ENCODE data around the gene FBXW9. TPM values are rescaled to one million over a fixed set of nuclear protein-coding genes. Genes with fewer than 3 reads are reported as not detected.

Gene FBXW9
- total and polyA plus RNA-seq, 2 of the 13 experiments (the other 11 are each of a cell fraction or from before 2014, with no cell fraction given), result 5.7 to 6.1 TPM

DNA sequence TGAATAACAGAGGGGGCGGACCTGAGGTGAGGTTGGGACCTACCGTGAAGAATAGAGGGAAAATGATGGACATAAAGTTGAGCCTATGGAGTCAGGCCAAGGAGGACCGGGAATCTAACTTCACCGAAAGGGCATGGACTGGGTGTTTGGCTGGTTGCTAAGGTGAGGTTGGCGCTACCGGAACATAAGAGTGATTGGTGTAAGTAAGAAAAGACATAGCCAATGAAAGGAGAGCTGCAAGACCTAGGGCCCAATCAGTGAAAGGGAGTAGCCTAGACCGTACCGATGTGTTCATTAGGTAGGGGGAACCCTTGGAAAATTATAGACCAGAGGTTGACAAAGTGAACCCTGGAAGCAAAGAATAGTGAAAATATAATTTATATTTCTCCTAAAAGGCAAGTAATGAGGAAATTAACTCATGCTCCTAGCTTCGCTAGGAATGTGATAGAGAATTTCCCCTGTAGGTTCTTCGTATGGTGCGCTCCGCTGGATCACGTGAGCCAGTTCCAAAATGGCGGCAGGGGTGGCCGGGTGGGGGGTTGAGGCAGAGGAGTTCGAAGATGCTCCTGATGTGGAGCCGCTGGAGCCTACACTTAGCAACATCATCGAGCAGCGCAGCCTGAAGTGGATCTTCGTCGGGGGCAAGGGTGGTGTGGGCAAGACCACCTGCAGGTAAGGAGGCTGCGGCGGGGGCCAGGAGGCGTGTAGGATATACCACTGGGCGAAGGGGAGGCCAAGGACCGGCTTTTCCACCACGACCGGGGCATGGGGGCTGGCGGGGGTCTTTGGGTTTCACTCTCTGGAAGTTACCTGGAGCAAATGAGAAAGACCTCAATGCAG, 40.8 kb upstream of the FBXW9 start, which contains the start of gene GET3 (continued):
- TF ChIP-seq, protein P1, sequence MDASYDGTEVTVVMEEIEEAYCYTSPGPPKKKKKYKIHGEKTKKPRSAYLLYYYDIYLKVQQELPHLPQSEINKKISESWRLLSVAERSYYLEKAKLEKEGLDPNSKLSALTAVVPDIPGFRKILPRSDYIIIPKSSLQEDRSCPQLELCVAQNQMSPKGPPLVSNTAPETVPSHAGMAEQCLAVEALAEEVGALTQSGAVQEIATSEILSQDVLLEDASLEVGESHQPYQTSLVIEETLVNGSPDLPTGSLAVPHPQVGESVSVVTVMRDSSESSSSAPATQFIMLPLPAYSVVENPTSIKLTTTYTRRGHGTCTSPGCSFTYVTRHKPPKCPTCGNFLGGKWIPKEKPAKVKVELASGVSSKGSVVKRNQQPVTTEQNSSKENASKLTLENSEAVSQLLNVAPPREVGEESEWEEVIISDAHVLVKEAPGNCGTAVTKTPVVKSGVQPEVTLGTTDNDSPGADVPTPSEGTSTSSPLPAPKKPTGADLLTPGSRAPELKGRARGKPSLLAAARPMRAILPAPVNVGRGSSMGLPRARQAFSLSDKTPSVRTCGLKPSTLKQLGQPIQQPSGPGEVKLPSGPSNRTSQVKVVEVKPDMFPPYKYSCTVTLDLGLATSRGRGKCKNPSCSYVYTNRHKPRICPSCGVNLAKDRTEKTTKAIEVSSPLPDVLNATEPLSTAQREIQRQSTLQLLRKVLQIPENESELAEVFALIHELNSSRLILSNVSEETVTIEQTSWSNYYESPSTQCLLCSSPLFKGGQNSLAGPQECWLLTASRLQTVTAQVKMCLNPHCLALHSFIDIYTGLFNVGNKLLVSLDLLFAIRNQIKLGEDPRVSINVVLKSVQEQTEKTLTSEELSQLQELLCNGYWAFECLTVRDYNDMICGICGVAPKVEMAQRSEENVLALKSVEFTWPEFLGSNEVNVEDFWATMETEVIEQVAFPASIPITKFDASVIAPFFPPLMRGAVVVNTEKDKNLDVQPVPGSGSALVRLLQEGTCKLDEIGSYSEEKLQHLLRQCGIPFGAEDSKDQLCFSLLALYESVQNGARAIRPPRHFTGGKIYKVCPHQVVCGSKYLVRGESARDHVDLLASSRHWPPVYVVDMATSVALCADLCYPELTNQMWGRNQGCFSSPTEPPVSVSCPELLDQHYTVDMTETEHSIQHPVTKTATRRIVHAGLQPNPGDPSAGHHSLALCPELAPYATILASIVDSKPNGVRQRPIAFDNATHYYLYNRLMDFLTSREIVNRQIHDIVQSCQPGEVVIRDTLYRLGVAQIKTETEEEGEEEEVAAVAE (CRISPR knock-in tag; IDR thresholded peaks at IDR 0.05; ENCODE audit: borderline replicate concordance), result peak; percentile 40
- no peak for TF ChIP-seq NCOA5 (CRISPR knock-in tag; IDR thresholded peaks at IDR 0.05)
- peak; percentile 83; the same call in 1 of the 2 replicates for TF ChIP-seq ZNF724P (CRISPR knock-in tag; IDR thresholded peaks at IDR 0.05; ENCODE audit: borderline replicate concordance)
- peak; percentile 35; the same call in 1 of the 2 replicates for TF ChIP-seq ZZZ3 (CRISPR knock-in tag; IDR thresholded peaks at IDR 0.05; ENCODE audit: borderline replicate concordance)
- TF ChIP-seq FOXP4 (CRISPR knock-in tag; IDR thresholded peaks at IDR 0.05), result 0 out of 2 replicates have a peak, but pooled peaks have one; percentile 14
- TF ChIP-seq, protein P2, sequence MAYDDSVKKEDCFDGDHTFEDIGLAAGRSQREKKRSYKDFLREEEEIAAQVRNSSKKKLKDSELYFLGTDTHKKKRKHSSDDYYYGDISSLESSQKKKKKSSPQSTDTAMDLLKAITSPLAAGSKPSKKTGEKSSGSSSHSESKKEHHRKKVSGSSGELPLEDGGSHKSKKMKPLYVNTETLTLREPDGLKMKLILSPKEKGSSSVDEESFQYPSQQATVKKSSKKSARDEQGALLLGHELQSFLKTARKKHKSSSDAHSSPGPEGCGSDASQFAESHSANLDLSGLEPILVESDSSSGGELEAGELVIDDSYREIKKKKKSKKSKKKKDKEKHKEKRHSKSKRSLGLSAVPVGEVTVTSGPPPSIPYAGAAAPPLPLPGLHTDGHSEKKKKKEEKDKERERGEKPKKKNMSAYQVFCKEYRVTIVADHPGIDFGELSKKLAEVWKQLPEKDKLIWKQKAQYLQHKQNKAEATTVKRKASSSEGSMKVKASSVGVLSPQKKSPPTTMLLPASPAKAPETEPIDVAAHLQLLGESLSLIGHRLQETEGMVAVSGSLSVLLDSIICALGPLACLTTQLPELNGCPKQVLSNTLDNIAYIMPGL (CRISPR knock-in tag; IDR thresholded peaks at IDR 0.05; ENCODE audit: borderline replicate concordance in 1 of 2, low read depth in 1 of 2), result peak in 1 of 2 experiments; percentile 61; a peak in 1 of 4 replicates
- TF ChIP-seq, protein P3, sequence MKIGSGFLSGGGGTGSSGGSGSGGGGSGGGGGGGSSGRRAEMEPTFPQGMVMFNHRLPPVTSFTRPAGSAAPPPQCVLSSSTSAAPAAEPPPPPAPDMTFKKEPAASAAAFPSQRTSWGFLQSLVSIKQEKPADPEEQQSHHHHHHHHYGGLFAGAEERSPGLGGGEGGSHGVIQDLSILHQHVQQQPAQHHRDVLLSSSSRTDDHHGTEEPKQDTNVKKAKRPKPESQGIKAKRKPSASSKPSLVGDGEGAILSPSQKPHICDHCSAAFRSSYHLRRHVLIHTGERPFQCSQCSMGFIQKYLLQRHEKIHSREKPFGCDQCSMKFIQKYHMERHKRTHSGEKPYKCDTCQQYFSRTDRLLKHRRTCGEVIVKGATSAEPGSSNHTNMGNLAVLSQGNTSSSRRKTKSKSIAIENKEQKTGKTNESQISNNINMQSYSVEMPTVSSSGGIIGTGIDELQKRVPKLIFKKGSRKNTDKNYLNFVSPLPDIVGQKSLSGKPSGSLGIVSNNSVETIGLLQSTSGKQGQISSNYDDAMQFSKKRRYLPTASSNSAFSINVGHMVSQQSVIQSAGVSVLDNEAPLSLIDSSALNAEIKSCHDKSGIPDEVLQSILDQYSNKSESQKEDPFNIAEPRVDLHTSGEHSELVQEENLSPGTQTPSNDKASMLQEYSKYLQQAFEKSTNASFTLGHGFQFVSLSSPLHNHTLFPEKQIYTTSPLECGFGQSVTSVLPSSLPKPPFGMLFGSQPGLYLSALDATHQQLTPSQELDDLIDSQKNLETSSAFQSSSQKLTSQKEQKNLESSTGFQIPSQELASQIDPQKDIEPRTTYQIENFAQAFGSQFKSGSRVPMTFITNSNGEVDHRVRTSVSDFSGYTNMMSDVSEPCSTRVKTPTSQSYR (CRISPR knock-in tag; IDR thresholded peaks at IDR 0.05; ENCODE audit: borderline replicate concordance), result peak; percentile 49; the same call in 1 of the 2 replicates
- no peak for TF ChIP-seq ZNF713 (CRISPR knock-in tag; IDR thresholded peaks at IDR 0.05)
- 0 out of 2 replicates have a peak, but pooled peaks have one; percentile 11 for TF ChIP-seq ZNF501 (CRISPR knock-in tag; IDR thresholded peaks at IDR 0.05)
- peak; percentile 77 to 92 for TF ChIP-seq POLR2A (IDR thresholded peaks at IDR 0.05; ENCODE audit: insufficient read depth in 1 of 2, low read depth in 2 of 2, low read length in 2 of 2)
- TF ChIP-seq THAP11 (CRISPR knock-in tag; IDR thresholded peaks at IDR 0.05), result peak; percentile 87
- TF ChIP-seq TBX3 (IDR thresholded peaks at IDR 0.05; ENCODE audit: borderline replicate concordance), result no peak
- TF ChIP-seq YY1 (IDR thresholded peaks at IDR 0.05; ENCODE audit: insufficient read depth, insufficient replicate concordance, low read depth, low read length), result peak; percentile 98
- TF ChIP-seq CC2D1A (CRISPR knock-in tag; IDR thresholded peaks at IDR 0.05), result no peak
- TF ChIP-seq POLR2AphosphoS5 (IDR thresholded peaks at IDR 0.05; ENCODE audit: low read depth, low read length), result peak; percentile 59
- 0 out of 2 replicates have a peak, but pooled peaks have one; percentile 29 for TF ChIP-seq RAD21 (CRISPR knock-in tag; IDR thresholded peaks at IDR 0.05)
